Activated CD4-positive, alpha-beta T cell treated with anti-CD3 and anti-CD28 coated beads for 24 hours (primary cell): Measurements from ENCODE around the gene MOGAT1.
"Not testable (repeated sequence)": the region's sequence is repeated elsewhere in the genome, so short reads cannot be mapped to it uniquely, and the experiment has no call there.

ENCODE experiments used
- DNase-seq, 2 donors: peaks; one replicate each; pipeline ENCODE4 v3.0.0-alpha.2; 2020; ENCODE audit warnings: low read depth in 2 of 2

The MOGAT1 gene

GRCh38 chr2:222738809-222739208 lies 67.4 kb downstream of the MOGAT1 start:
- DNase-seq = no peak

- no peak for DNase-seq
These were observed 68.5 kb downstream of the MOGAT1 start for GRCh38 chr2:222739939-222740338.

- DNase-seq = no peak
These were observed 71.9 kb downstream of the MOGAT1 start for GRCh38 chr2:222743251-222743812.

GRCh38 chr2:222745836-222746559 lies 74.5 kb downstream of the MOGAT1 start:
- no peak for DNase-seq

GRCh38 chr2:222747526-222748160 lies 76.2 kb downstream of the MOGAT1 start:
- no peak for DNase-seq

GRCh38 chr2:222750533-222750932 lies 79.1 kb downstream of the MOGAT1 start:
- no peak for DNase-seq

- no peak for DNase-seq
These were observed 79.8 kb downstream of the MOGAT1 start for GRCh38 chr2:222751238-222751637.

GRCh38 chr2:222751821-222752719 lies 80.6 kb downstream of the MOGAT1 start:
- DNase-seq = no peak

GRCh38 chr2:222752746-222753145 lies 81.3 kb downstream of the MOGAT1 start:
- no peak for DNase-seq

GRCh38 chr2:222753251-222753824 lies 81.9 kb downstream of the MOGAT1 start:
- no peak for DNase-seq

GRCh38 chr2:222754324-222754930 lies 83.0 kb downstream of the MOGAT1 start:
- no peak for DNase-seq

GRCh38 chr2:222755593-222755992 lies 84.1 kb downstream of the MOGAT1 start:
- not testable (repeated sequence) for DNase-seq

- no peak for DNase-seq
These were observed 84.9 kb downstream of the MOGAT1 start for GRCh38 chr2:222756362-222756831.

- DNase-seq = no peak
These were observed 85.6 kb downstream of the MOGAT1 start for GRCh38 chr2:222756951-222757650.
